Neural progenitor cell (in vitro differentiated cells): ENCODE results near the gene SPEM1. TPM values are rescaled to one million over a fixed set of nuclear protein-coding genes. Genes with fewer than 3 reads are reported as not detected.

Experiments
- DNase-seq: peaks from one replicate; pipeline ENCODE4 v3.0.0-alpha.2; 2016; ENCODE audit warnings: low spot score
- H2AFZ ChIP-seq: fragments of 200-600 bp; sonication (generic); replicated peaks from 2 replicates; pipeline ENCODE4 v1.6.1; 2016; ENCODE audit warnings: antibody characterized with exemption
- H3F3A ChIP-seq: fragments of 200-600 bp; sonication (generic); 2 replicates; pipeline ENCODE4 v1.6.1; 2016; ENCODE audit warnings: antibody characterized with exemption, low read depth
- H3K27ac ChIP-seq: fragments of 200-600 bp; sonication (generic); 2 replicates; pipeline ENCODE4 v1.5.1; 2016; ENCODE audit warnings: mild to moderate bottlenecking
- H3K27me3 ChIP-seq: fragments of 200-600 bp; sonication (generic); 2 replicates; pipeline ENCODE4 v1.6.1; 2016; ENCODE audit warnings: mild to moderate bottlenecking, moderate library complexity
- H3K36me3 ChIP-seq: fragments of 200-600 bp; sonication (generic); 2 replicates; pipeline ENCODE4 v1.5.1; 2016
- H3K4me1 ChIP-seq: fragments of 200-600 bp; sonication (generic); 2 replicates; pipeline ENCODE4 v1.6.1; 2016; ENCODE audit warnings: mixed run types
- H3K4me2 ChIP-seq: fragments of 200-600 bp; sonication (generic); 2 replicates; pipeline ENCODE4 v1.6.1; 2016
- H3K4me3 ChIP-seq: fragments of 200-600 bp; sonication (generic); 2 replicates; pipeline ENCODE4 v1.5.1; 2016
- H3K79me2 ChIP-seq: fragments of 200-600 bp; sonication (generic); 2 replicates; pipeline ENCODE4 v1.6.1; 2016; ENCODE audit warnings: low read depth
- H3K9ac ChIP-seq: fragments of 200-600 bp; sonication (generic); 2 replicates; pipeline ENCODE4 v1.6.1; 2016
- H3K9me3 ChIP-seq: fragments of 200-600 bp; sonication (generic); 2 replicates; pipeline ENCODE4 v1.5.1; 2016; ENCODE audit warnings: low read depth
- H4K20me1 ChIP-seq: fragments of 200-600 bp; sonication (generic); 2 replicates; pipeline ENCODE4 v1.6.1; 2016; ENCODE audit warnings: low read depth
- H3K27ac Mint-ChIP-seq: 3 replicates; pipeline ENCODE4 v1.8.0; 2021; ENCODE audit warnings: mixed read lengths
- H3K27me3 Mint-ChIP-seq: 2 replicates; pipeline ENCODE4 v1.8.0; 2022; ENCODE audit warnings: low read depth, mild to moderate bottlenecking, inconsistent platforms, moderate library complexity, mixed read lengths; ENCODE audit not compliant: insufficient read depth
- H3K36me3 Mint-ChIP-seq: 3 replicates; pipeline ENCODE4 v1.8.0; 2021; ENCODE audit warnings: mixed read lengths
- H3K4me1 Mint-ChIP-seq: 3 replicates; pipeline ENCODE4 v1.8.0; 2021; ENCODE audit warnings: mixed read lengths
- H3K4me3 Mint-ChIP-seq: 3 replicates; pipeline ENCODE4 v1.8.0; 2021; ENCODE audit warnings: mild to moderate bottlenecking, moderate library complexity, mixed read lengths
- H3K9me3 Mint-ChIP-seq: 3 replicates; pipeline ENCODE4 v1.8.0; 2020; ENCODE audit warnings: mixed read lengths
- CTCF ChIP-seq: fragments of 200-600 bp; sonication (generic); IDR thresholded peaks from 2 replicates; pipeline ENCODE4 v1.5.1; 2017; ENCODE audit warnings: antibody characterized with exemption, mild to moderate bottlenecking
- EZH2 ChIP-seq: fragments of 200-600 bp; sonication (generic); IDR thresholded peaks from 2 replicates; pipeline ENCODE4 v1.6.1; 2017; ENCODE audit warnings: antibody characterized with exemption, mild to moderate bottlenecking, moderate library complexity
- EZH2phosphoT487 ChIP-seq: fragments of 200-600 bp; sonication (generic); IDR thresholded peaks from 2 replicates; pipeline ENCODE4 v1.6.1; 2017; ENCODE audit warnings: antibody characterized with exemption
- total RNA-seq: library from RNA; depleted of rRNA; stranded (reverse); fragments of >200 nt; gene quantifications from 2 replicates; pipeline ENCODE4 v1.2.3, GENCODE V29; 2015; ENCODE audit warnings: low replicate concordance

The SPEM1 gene, protein sequence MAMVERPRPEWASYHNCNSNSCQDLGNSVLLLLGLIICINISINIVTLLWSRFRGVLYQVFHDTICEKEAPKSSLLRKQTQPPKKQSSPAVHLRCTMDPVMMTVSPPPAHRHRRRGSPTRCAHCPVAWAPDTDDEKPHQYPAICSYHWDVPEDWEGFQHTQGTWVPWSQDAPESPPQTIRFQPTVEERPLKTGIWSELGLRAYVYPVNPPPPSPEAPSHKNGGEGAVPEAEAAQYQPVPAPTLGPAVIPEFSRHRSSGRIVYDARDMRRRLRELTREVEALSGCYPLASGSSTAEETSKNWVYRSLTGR
- not detected in 2 replicates for total RNA-seq

- Histone ChIP-seq H3K4me2 (peak within 1 kb of the TSS; percentile 18), H3F3A (no peaks in the 10 kb centered on the region), H3K36me3 (no peaks in the 10 kb centered on the region), H2AFZ (no peak within 1 kb of the TSS), H3K27me3 (no peaks in the 10 kb centered on the region), H3K79me2 (no peaks in the 10 kb centered on the region), H3K4me1 (peaks cover 13% of the 10 kb centered on the region), H4K20me1 (peaks cover 35% of the 10 kb centered on the region), H3K9ac (no peak within 1 kb of the TSS), H3K27ac (peak within 1 kb of the TSS; percentile 53), H3K4me3 (no peak within 1 kb of the TSS), H3K9me3 (no peaks in the 10 kb centered on the region)
- H3K27ac Mint-ChIP-seq, result peak within 1 kb of the TSS; percentile 88
- peak; percentile 69 for DNase-seq
- no peak for TF ChIP-seq EZH2phosphoT487
- TF ChIP-seq EZH2, result no peak
- TF ChIP-seq CTCF, result no peak
- H3K4me1 Mint-ChIP-seq, result peaks cover 41% of the 10 kb centered on the region
- peak within 1 kb of the TSS; percentile 74 for H3K4me3 Mint-ChIP-seq
- no peaks in the 10 kb centered on the region for H3K9me3 Mint-ChIP-seq
- H3K27me3 Mint-ChIP-seq, result peaks cover 18% of the 10 kb centered on the region
- peaks cover 20% of the 10 kb centered on the region for H3K36me3 Mint-ChIP-seq
These were observed at the start of gene SPEM1 for GRCh38 chr17:7419819-7420610. Gene SPEM1 (plus strand): TSS chr17:7420324. CDS start chr17:7420385, 61 bp downstream.

- H3K9me3 ChIP-seq, result no peaks in the 10 kb centered on the region
- Mint-ChIP-seq H3K27ac (no peak overlapping the region), H3K9me3 (no peaks in the 10 kb centered on the region), H3K4me3 (no peak overlapping the region), H3K27me3 (peaks cover 3% of the 10 kb centered on the region), H3K36me3 (no peaks in the 10 kb centered on the region), H3K4me1 (peaks cover 3% of the 10 kb centered on the region)
- no peak overlapping the region for H3K9ac ChIP-seq
- no peaks in the 10 kb centered on the region for H3K79me2 ChIP-seq
- no peak overlapping the region for H3K4me2 ChIP-seq
- no peaks in the 10 kb centered on the region for H3K36me3 ChIP-seq
- no peak overlapping the region for H3K4me3 ChIP-seq
- no peak overlapping the region for H2AFZ ChIP-seq
- no peak for DNase-seq
- H3F3A ChIP-seq, result no peaks in the 10 kb centered on the region
- H3K27ac ChIP-seq, result no peak overlapping the region
- no peaks in the 10 kb centered on the region for H4K20me1 ChIP-seq
- no peaks in the 10 kb centered on the region for H3K4me1 ChIP-seq
- TF ChIP-seq EZH2 (no peak), CTCF (no peak), EZH2phosphoT487 (no peak)
- H3K27me3 ChIP-seq, result peaks cover 7% of the 10 kb centered on the region
These were observed 49.3 kb upstream of the SPEM1 start for GRCh38 chr17:7370853-7371252.

DNA sequence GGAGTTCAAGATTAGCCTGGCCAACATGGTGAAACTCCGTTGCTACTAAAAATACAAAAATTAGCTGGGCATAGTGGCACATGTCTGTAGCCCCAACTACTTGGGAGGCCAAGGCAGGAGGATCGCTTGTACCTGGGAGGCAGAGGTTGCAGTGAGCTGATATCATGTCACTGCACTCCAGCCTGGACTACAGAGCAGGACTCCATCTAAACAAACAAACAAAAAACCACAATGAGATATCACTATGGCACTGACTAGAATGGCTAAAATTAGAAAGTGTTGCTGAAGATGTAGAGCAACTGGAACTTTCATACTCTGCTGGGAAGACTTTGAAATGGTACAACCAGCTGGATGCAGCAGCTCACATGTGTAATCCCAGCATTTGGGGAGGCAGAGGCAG lies 45.8 kb upstream of the SPEM1 start:
- Histone ChIP-seq H3K79me2 (no peaks in the 10 kb centered on the region), H3F3A (no peaks in the 10 kb centered on the region), H3K27me3 (peaks cover 11% of the 10 kb centered on the region), H3K4me3 (no peak overlapping the region), H3K36me3 (no peaks in the 10 kb centered on the region), H3K9me3 (peaks cover 4% of the 10 kb centered on the region), H3K9ac (no peak overlapping the region), H3K4me2 (no peak overlapping the region), H3K4me1 (no peaks in the 10 kb centered on the region), H4K20me1 (no peaks in the 10 kb centered on the region), H3K27ac (no peak overlapping the region), H2AFZ (no peak overlapping the region)
- Mint-ChIP-seq H3K9me3 (peaks cover 6% of the 10 kb centered on the region), H3K27ac (no peak overlapping the region), H3K27me3 (peaks cover 11% of the 10 kb centered on the region), H3K36me3 (no peaks in the 10 kb centered on the region), H3K4me1 (no peaks in the 10 kb centered on the region), H3K4me3 (no peak overlapping the region)
- no peak for TF ChIP-seq CTCF
- TF ChIP-seq EZH2, result no peak
- no peak for TF ChIP-seq EZH2phosphoT487
- no peak for DNase-seq
